Fibroblast of pulmonary artery (primary cell): ENCODE data around the gene CCDC179.

Experiments
- DNase-seq: peaks from one replicate; pipeline ENCODE4 v3.0.0-alpha.2; 2010; ENCODE audit warnings: low read depth
- H3K4me3 ChIP-seq: replicated peaks from 2 replicates; pipeline ENCODE4 v1.5.1; 2011; ENCODE audit warnings: low read depth, mild to moderate bottlenecking, control low read depth, low read length, moderate library complexity
- CTCF ChIP-seq: IDR thresholded peaks from 2 replicates; pipeline ENCODE4 v1.5.1; 2011; ENCODE audit warnings: mild to moderate bottlenecking, control low read depth, low read length, inconsistent platforms; ENCODE audit errors: missing control alignments

CCDC179 gene

GRCh38 chr11:22797047-22797446, 63.2 kb downstream of the CCDC179 start:
- H3K4me3 ChIP-seq = no peak overlapping the region
- TF ChIP-seq CTCF = no peak
- no peak for DNase-seq
